ENCODE measurements around the gene LENG9.

GRCh38 chr19:54412877-54413276, 50.7 kb downstream of the LENG9 start:
- TF ChIP-seq, protein P1, sequence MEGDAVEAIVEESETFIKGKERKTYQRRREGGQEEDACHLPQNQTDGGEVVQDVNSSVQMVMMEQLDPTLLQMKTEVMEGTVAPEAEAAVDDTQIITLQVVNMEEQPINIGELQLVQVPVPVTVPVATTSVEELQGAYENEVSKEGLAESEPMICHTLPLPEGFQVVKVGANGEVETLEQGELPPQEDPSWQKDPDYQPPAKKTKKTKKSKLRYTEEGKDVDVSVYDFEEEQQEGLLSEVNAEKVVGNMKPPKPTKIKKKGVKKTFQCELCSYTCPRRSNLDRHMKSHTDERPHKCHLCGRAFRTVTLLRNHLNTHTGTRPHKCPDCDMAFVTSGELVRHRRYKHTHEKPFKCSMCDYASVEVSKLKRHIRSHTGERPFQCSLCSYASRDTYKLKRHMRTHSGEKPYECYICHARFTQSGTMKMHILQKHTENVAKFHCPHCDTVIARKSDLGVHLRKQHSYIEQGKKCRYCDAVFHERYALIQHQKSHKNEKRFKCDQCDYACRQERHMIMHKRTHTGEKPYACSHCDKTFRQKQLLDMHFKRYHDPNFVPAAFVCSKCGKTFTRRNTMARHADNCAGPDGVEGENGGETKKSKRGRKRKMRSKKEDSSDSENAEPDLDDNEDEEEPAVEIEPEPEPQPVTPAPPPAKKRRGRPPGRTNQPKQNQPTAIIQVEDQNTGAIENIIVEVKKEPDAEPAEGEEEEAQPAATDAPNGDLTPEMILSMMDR (IDR thresholded peaks at IDR 0.05) = no peak
- TF ChIP-seq POLR2AphosphoS5 (IDR thresholded peaks at IDR 0.05; ENCODE audit: insufficient read depth in 1 of 2, low read depth in 1 of 2) (no peak), POLR2A (IDR thresholded peaks at IDR 0.05) (no peak)
